ENCODE data around the gene GRK4. TPM values are rescaled to one million over a fixed set of nuclear protein-coding genes. Genes with fewer than 3 reads are reported as not detected.
A peak's percentile ranks its signal among the peaks of the same experiment; 100 is the strongest.

Gene GRK4
- total RNA-seq, 1 donor from 2014 or later, result 2.1 TPM

GRCh38 chr4:3070709-3071500 lies 107.5 kb downstream of the GRK4 start:
- CTCF ChIA-PET, result no interaction called here

GRCh38 chr4:3071811-3072210 lies 108.4 kb downstream of the GRK4 start:
- ChIA-PET CTCF (no interaction called here), POLR2A (interaction anchor here (0.9 kb wide), 1 partner anchor 26 kb away, joined by 4 read pairs; no protein-coding TSS in a partner anchor)
- intact Hi-C loops (cut with micrococcal nuclease), result loop anchor here (10.0 kb wide), 3 partner anchors 537 to 1357 kb away; partner anchors contain the start of genes FAM193A and SLBP
- no peak for TF ChIP-seq CTCF (IDR thresholded peaks at IDR 0.05)
- Mint-ChIP-seq H3K27me3 (no peaks in the 10 kb centered on the region), H3K4me3 (no peak overlapping the region), H3K4me1 (peaks cover 16% of the 10 kb centered on the region), H3K9me3 (no peaks in the 10 kb centered on the region), H3K36me3 (ENCODE audit: low read depth) (peaks cover 7% of the 10 kb centered on the region), H3K27ac (peak overlapping the region; percentile 41)
- ATAC-seq (ENCODE audit: low read depth) (no peak), DNase-seq (no peak)

More at GRCh38 chr4:3070709-3071500, 107.5 kb downstream of the GRK4 start:
- Mint-ChIP-seq H3K4me3 (no peak overlapping the region), H3K9me3 (no peaks in the 10 kb centered on the region), H3K27ac (no peak overlapping the region), H3K27me3 (no peaks in the 10 kb centered on the region), H3K4me1 (peaks cover 7% of the 10 kb centered on the region), H3K36me3 (ENCODE audit: low read depth) (peaks cover 6% of the 10 kb centered on the region)
- no peak for DNase-seq
- ATAC-seq (ENCODE audit: low read depth), result no peak
- POLR2A ChIA-PET, result interaction anchor here (0.6 kb wide), 1 partner anchor 1857 kb away, joined by 3 read pairs; no protein-coding TSS in a partner anchor
- intact Hi-C loops (cut with micrococcal nuclease), result loop anchor here (10.0 kb wide), 3 partner anchors 536 to 1356 kb away; partner anchors contain the start of genes FAM193A and SLBP
- TF ChIP-seq CTCF (IDR thresholded peaks at IDR 0.05), result no peak

- DNase-seq, result no peak
- no peak overlapping the region for H3K27ac Mint-ChIP-seq
- POLR2A ChIA-PET, result interaction anchor here (0.6 to 4.3 kb wide), 9 partner anchors 12 to 1190 kb away, joined by 3 to 29 read pairs (median 8); partner anchors contain the start of genes GRK4 and NOP14
These were observed 110.0 kb downstream of the GRK4 start for GRCh38 chr4:3073158-3074077.

GRCh38 chr4:3074078-3074845 lies 110.9 kb downstream of the GRK4 start, which contains the start of the genes HTT and HTT-AS:
Gene HTT, plus strand, starts transcription at chr4:3074681. Its CDS starts 145 bp downstream, at chr4:3074826.
Gene HTT-AS, minus strand, starts transcription at chr4:3074538.
- H3K4me1 Mint-ChIP-seq, result peaks cover 39% of the 10 kb centered on the region
- ATAC-seq (ENCODE audit: low read depth) (peak; percentile 77), DNase-seq (peak; percentile 93)
- peaks cover 7% of the 10 kb centered on the region for H3K36me3 Mint-ChIP-seq (ENCODE audit: low read depth)
- peak within 1 kb of the TSS; percentile 95 for H3K27ac Mint-ChIP-seq
- no peaks in the 10 kb centered on the region for H3K9me3 Mint-ChIP-seq
- no peak for TF ChIP-seq CTCF (IDR thresholded peaks at IDR 0.05)
- CTCF ChIA-PET, result no interaction called here
- intact Hi-C loops (cut with micrococcal nuclease), result loop anchor here (1.0 to 10.0 kb wide), 11 partner anchors 11 to 1359 kb away; partner anchors contain the start of genes FAM193A, GRK4, MXD4 and NOP14
- no peaks in the 10 kb centered on the region for H3K27me3 Mint-ChIP-seq
- POLR2A ChIA-PET, result interaction anchor here (0.6 to 4.3 kb wide), 11 partner anchors 15 to 411 kb away, joined by 4 to 29 read pairs (median 5); no protein-coding TSS in a partner anchor
- H3K4me3 Mint-ChIP-seq, result peak within 1 kb of the TSS; percentile 92

More at GRCh38 chr4:3073158-3074077, 110.0 kb downstream of the GRK4 start:
- H3K4me1 Mint-ChIP-seq, result peaks cover 31% of the 10 kb centered on the region
- H3K27me3 Mint-ChIP-seq, result no peaks in the 10 kb centered on the region
- no peaks in the 10 kb centered on the region for H3K9me3 Mint-ChIP-seq
- intact Hi-C loops (cut with micrococcal nuclease), result loop anchor here (1.0 to 10.0 kb wide), 11 partner anchors 12 to 1359 kb away; partner anchors contain the start of genes FAM193A, GRK4, MXD4 and NOP14
- H3K36me3 Mint-ChIP-seq (ENCODE audit: low read depth), result peaks cover 7% of the 10 kb centered on the region
- CTCF ChIA-PET, result interaction anchor here (1.3 kb wide), 1 partner anchor 28 kb away, joined by 3 read pairs; no protein-coding TSS in a partner anchor
- H3K4me3 Mint-ChIP-seq, result peak overlapping the region; percentile 19
- no peak for TF ChIP-seq CTCF (IDR thresholded peaks at IDR 0.05)
- ATAC-seq (ENCODE audit: low read depth), result no peak
